ENCODE results near the gene ARHGAP10.

The ARHGAP10 gene

GRCh38 chr4:147842573-147842972, 110.7 kb downstream of the ARHGAP10 start:
- no peak overlapping the region for H3K27ac Mint-ChIP-seq
- no peaks in the 10 kb centered on the region for H3K27me3 Mint-ChIP-seq
- H3K36me3 Mint-ChIP-seq (ENCODE audit: low read depth) = peaks cover 3% of the 10 kb centered on the region
- no peak for DNase-seq
- peaks cover under 1% of the 10 kb centered on the region for H3K4me1 Mint-ChIP-seq (ENCODE audit: low read depth)
- H3K9me3 Mint-ChIP-seq = no peaks in the 10 kb centered on the region
- H3K4me3 Mint-ChIP-seq = no peak overlapping the region

DNA sequence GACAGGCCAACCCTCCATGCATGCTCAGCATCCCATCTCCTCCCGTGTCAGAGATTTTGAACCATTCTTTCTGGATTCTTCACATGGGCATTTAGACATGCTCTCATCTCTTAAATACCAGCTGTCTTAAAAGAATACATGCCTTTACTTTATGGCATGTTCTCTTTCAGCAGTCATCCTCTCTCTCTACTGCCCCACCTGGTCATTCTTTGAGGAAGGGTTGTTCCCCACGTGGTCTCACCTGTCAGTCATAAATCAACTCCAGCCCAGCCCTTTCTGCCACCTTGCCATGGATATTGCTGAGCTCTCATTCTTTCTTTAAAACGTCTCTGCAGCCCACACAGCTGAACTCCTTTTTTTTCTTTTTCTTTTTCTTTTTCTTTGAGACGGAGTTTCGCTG, 111.3 kb downstream of the ARHGAP10 start:
- Mint-ChIP-seq H3K27ac (no peak overlapping the region), H3K9me3 (no peaks in the 10 kb centered on the region), H3K4me3 (no peak overlapping the region), H3K36me3 (ENCODE audit: low read depth) (peaks cover 5% of the 10 kb centered on the region), H3K27me3 (no peaks in the 10 kb centered on the region), H3K4me1 (ENCODE audit: low read depth) (peaks cover 1% of the 10 kb centered on the region)
- no peak for DNase-seq

DNA sequence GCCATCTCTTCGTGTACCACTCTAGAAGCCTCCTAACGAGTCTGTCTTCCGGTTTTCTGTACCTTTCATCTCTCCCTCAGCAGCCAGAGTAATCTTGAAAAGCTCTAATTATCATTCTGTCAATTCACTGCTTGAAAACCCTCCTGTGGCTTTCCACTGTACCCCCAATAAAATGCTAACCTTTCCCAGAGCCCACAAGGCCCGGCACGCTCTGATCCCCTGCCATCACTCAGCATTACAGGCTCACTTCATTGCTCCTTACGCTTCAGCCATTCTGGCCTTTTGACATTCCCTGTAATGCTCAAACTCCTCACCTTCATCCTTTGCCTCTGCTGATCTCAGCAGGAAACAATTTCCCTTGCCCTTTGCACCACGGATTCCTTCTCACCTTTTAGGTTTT, 112.9 kb downstream of the ARHGAP10 start:
- H3K36me3 Mint-ChIP-seq (ENCODE audit: low read depth) = peaks cover 7% of the 10 kb centered on the region
- H3K27ac Mint-ChIP-seq = no peak overlapping the region
- H3K4me3 Mint-ChIP-seq = no peak overlapping the region
- H3K4me1 Mint-ChIP-seq (ENCODE audit: low read depth) = peaks cover 1% of the 10 kb centered on the region
- no peaks in the 10 kb centered on the region for H3K9me3 Mint-ChIP-seq
- no peaks in the 10 kb centered on the region for H3K27me3 Mint-ChIP-seq
- no peak for DNase-seq

GRCh38 chr4:147846318-147847155, 114.6 kb downstream of the ARHGAP10 start:
- no peak overlapping the region for H3K4me3 Mint-ChIP-seq
- H3K4me1 Mint-ChIP-seq (ENCODE audit: low read depth) = peaks cover 1% of the 10 kb centered on the region
- H3K27ac Mint-ChIP-seq = no peak overlapping the region
- H3K27me3 Mint-ChIP-seq = no peaks in the 10 kb centered on the region
- no peak for DNase-seq
- H3K36me3 Mint-ChIP-seq (ENCODE audit: low read depth) = peaks cover 21% of the 10 kb centered on the region
- H3K9me3 Mint-ChIP-seq = no peaks in the 10 kb centered on the region

GRCh38 chr4:147847751-147848590, 116.1 kb downstream of the ARHGAP10 start:
- Mint-ChIP-seq H3K4me3 (no peak overlapping the region), H3K9me3 (no peaks in the 10 kb centered on the region), H3K4me1 (ENCODE audit: low read depth) (peaks cover 1% of the 10 kb centered on the region)

DNA sequence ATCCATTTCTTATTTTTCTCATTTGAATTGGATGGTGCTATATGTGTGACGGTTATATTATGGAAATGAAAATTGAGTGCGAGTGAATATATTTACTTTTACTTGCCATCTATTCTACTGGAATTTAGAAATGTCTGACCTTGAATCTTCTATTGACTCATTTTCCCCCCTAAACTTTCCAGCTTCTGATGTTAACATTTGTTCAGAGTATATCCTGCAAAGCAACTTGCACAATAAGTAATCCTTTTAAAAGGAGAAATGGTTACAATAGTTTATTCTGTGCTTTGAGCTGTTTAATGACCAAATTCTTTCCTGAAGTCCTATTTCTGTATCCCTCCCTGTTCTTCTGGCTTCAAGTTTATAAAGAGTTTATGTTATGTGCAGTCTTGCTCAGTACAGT, 116.7 kb downstream of the ARHGAP10 start:
- H3K27me3 Mint-ChIP-seq = no peaks in the 10 kb centered on the region
- no peak for DNase-seq
- H3K36me3 Mint-ChIP-seq (ENCODE audit: low read depth) = peaks cover 21% of the 10 kb centered on the region
- no peak overlapping the region for H3K4me3 Mint-ChIP-seq
- peaks cover 1% of the 10 kb centered on the region for H3K4me1 Mint-ChIP-seq (ENCODE audit: low read depth)
- H3K27ac Mint-ChIP-seq = no peak overlapping the region
- no peaks in the 10 kb centered on the region for H3K9me3 Mint-ChIP-seq

More at GRCh38 chr4:147847751-147848590, 116.1 kb downstream of the ARHGAP10 start:
- H3K27me3 Mint-ChIP-seq = no peaks in the 10 kb centered on the region
- no peak overlapping the region for H3K27ac Mint-ChIP-seq
- peaks cover 21% of the 10 kb centered on the region for H3K36me3 Mint-ChIP-seq (ENCODE audit: low read depth)
- DNase-seq = no peak

GRCh38 chr4:147851135-147851534, 119.2 kb downstream of the ARHGAP10 start:
- Mint-ChIP-seq H3K27me3 (no peaks in the 10 kb centered on the region), H3K9me3 (no peaks in the 10 kb centered on the region), H3K4me3 (no peak overlapping the region), H3K36me3 (ENCODE audit: low read depth) (peaks cover 21% of the 10 kb centered on the region), H3K27ac (no peak overlapping the region), H3K4me1 (ENCODE audit: low read depth) (peaks cover 1% of the 10 kb centered on the region)
- no peak for DNase-seq

- H3K4me1 Mint-ChIP-seq (ENCODE audit: low read depth) = no peaks in the 10 kb centered on the region
- H3K27me3 Mint-ChIP-seq = no peaks in the 10 kb centered on the region
- peaks cover 15% of the 10 kb centered on the region for H3K36me3 Mint-ChIP-seq (ENCODE audit: low read depth)
- H3K27ac Mint-ChIP-seq = no peak overlapping the region
- no peak for DNase-seq
- no peak overlapping the region for H3K4me3 Mint-ChIP-seq
- no peaks in the 10 kb centered on the region for H3K9me3 Mint-ChIP-seq
These were observed 121.8 kb downstream of the ARHGAP10 start for GRCh38 chr4:147853706-147854105.

GRCh38 chr4:147854154-147854553, 122.3 kb downstream of the ARHGAP10 start:
- Mint-ChIP-seq H3K4me1 (ENCODE audit: low read depth) (no peaks in the 10 kb centered on the region), H3K27me3 (no peaks in the 10 kb centered on the region), H3K9me3 (no peaks in the 10 kb centered on the region), H3K4me3 (no peak overlapping the region), H3K36me3 (ENCODE audit: low read depth) (peaks cover 15% of the 10 kb centered on the region), H3K27ac (no peak overlapping the region)
- no peak for DNase-seq

GRCh38 chr4:147855571-147856009, 123.7 kb downstream of the ARHGAP10 start:
- no peak overlapping the region for H3K4me3 Mint-ChIP-seq
- H3K4me1 Mint-ChIP-seq (ENCODE audit: low read depth) = no peaks in the 10 kb centered on the region
- no peak for DNase-seq
- no peak overlapping the region for H3K27ac Mint-ChIP-seq
- no peaks in the 10 kb centered on the region for H3K9me3 Mint-ChIP-seq
- peaks cover 5% of the 10 kb centered on the region for H3K36me3 Mint-ChIP-seq (ENCODE audit: low read depth)
- no peaks in the 10 kb centered on the region for H3K27me3 Mint-ChIP-seq

GRCh38 chr4:147860960-147861359, 129.1 kb downstream of the ARHGAP10 start:
- Mint-ChIP-seq H3K4me3 (no peak overlapping the region), H3K9me3 (no peaks in the 10 kb centered on the region), H3K27me3 (no peaks in the 10 kb centered on the region), H3K4me1 (ENCODE audit: low read depth) (peaks cover 2% of the 10 kb centered on the region), H3K27ac (no peak overlapping the region), H3K36me3 (ENCODE audit: low read depth) (peaks cover 2% of the 10 kb centered on the region)
- no peak for DNase-seq

DNA sequence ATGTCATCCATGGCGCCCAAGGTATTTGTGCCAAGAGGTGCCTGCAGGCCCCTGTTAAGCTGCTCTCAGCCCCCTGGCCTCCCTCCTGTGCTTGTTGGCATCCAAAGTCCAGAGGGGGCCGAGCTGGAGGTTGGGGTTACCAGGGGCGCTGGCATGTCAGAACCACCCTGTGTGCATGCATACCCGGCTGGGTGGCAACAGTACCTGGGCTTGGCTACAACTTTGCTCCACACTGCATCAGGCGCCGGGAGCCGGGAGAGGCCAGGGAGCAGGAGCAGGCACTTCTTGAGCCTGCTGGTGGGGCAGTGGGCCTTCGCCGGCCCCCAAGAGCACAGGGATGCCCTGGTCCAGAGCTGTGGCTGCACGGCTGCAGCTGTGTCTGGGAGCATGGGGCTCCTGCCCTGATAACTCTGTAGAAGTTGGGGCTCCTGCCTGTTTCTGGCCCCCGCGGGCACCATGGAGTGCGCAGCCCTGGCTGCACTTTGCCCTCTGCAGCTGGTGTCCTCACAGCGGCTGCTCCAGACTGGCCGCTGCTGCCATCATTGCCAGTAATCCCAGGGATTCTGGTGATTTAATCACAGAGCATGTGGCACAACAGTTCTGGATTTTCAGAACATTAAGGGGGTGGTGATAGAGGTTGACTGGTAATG, 130.3 kb downstream of the ARHGAP10 start:
- Mint-ChIP-seq H3K27ac (no peak overlapping the region), H3K4me3 (no peak overlapping the region), H3K27me3 (no peaks in the 10 kb centered on the region), H3K4me1 (ENCODE audit: low read depth) (peaks cover 2% of the 10 kb centered on the region), H3K36me3 (ENCODE audit: low read depth) (peaks cover 6% of the 10 kb centered on the region), H3K9me3 (no peaks in the 10 kb centered on the region)
- no peak for DNase-seq

DNA sequence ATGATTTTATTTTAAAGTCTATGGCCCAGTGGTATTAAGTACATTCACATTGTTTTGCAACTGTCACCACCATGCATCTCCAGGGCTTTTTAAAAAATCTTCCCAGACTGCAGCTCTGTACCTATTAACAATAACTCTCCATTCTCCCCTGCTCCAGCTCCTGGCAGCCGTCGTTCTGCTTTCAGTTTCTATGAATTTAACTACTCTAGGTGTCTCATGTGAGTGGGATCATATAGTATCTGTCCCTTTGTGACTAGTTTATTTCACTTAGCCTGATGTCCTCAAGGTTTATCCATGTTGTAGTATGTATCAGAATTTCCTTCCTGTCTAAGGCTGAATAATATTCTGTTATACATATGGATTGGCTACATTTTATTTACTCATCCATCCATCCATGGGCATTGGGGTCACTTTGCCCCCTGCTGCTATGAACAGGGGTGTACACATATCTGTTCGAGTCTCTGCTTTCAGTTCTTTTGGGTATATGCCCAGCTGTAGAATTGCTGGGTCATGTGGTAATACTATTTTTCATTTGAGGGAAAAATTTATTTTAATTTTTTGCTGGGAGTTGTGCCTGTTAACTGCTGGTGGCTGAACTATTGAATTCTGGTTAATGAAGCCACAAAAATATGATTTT, 131.3 kb downstream of the ARHGAP10 start:
- Mint-ChIP-seq H3K27me3 (no peaks in the 10 kb centered on the region), H3K36me3 (ENCODE audit: low read depth) (peaks cover 12% of the 10 kb centered on the region), H3K9me3 (no peaks in the 10 kb centered on the region), H3K4me3 (no peak overlapping the region), H3K4me1 (ENCODE audit: low read depth) (peaks cover 2% of the 10 kb centered on the region), H3K27ac (no peak overlapping the region)
- no peak for DNase-seq

DNA sequence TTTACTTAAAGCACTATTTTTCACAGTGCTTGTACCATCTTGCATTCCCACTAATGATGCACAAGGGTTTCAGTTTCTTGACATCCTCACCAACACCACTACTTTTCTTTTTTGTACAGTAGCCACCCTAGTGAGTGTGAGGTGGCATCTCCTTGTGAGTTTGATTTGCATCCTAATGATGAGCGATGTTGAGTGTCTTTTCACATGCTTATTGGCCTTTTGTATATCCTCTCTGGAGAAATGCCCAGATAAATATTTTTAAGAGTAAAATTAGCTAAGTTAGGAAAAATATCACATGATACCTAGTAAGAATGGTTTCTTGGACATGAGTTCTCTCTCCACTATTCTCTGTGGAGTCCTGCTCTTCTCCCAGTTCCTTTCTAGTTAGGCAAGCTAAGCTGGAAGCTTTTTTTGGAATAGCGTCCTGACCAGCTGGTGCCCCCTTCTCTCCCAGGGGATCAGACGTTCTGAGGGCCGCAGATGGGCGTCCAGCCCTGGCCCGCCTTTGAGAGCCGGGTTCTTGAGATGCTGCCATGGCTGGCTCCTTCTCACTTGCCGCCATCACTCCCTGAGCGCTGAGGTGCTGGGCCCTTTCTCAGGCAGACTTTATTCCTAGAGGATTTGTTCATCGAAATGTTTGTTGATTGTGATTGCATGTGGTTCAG, 132.1 kb downstream of the ARHGAP10 start:
- Mint-ChIP-seq H3K9me3 (no peaks in the 10 kb centered on the region), H3K36me3 (ENCODE audit: low read depth) (peaks cover 12% of the 10 kb centered on the region), H3K27ac (no peak overlapping the region), H3K4me1 (ENCODE audit: low read depth) (peaks cover 2% of the 10 kb centered on the region), H3K4me3 (no peak overlapping the region), H3K27me3 (no peaks in the 10 kb centered on the region)
- DNase-seq = no peak

Data from activated T-cell treated with anti-CD3 and anti-CD28 coated beads, Interleukin-2, amount 50 U/mL, for 24 hours (primary cell).